GM18909 (cell line): ENCODE results near the gene TBC1D5.

Experiments
- ATAC-seq: cut with Tn5 transposase; IDR thresholded peaks from one replicate; pipeline ENCODE4 v1.9.1; 2021; ENCODE audit warnings: mild to moderate bottlenecking; ENCODE audit not compliant: unreplicated experiment, poor library complexity

TBC1D5 gene

GRCh38 chr3:17260257-17260656, 482.2 kb downstream of the TBC1D5 start:
- ATAC-seq = no peak

GRCh38 chr3:17259685-17260084, 482.7 kb downstream of the TBC1D5 start:
- ATAC-seq = no peak

GRCh38 chr3:17258823-17259436, 483.5 kb downstream of the TBC1D5 start:
- no peak for ATAC-seq

GRCh38 chr3:17257269-17257668, 485.2 kb downstream of the TBC1D5 start:
- no peak for ATAC-seq

GRCh38 chr3:17243621-17244020, 498.8 kb downstream of the TBC1D5 start:
- ATAC-seq = no peak

GRCh38 chr3:17239417-17239816, 503.0 kb downstream of the TBC1D5 start:
- no peak for ATAC-seq

GRCh38 chr3:17238023-17238422, 504.4 kb downstream of the TBC1D5 start:
- no peak for ATAC-seq

GRCh38 chr3:17235310-17235709, 507.1 kb downstream of the TBC1D5 start:
- ATAC-seq = no peak

GRCh38 chr3:17234382-17234781, 508.0 kb downstream of the TBC1D5 start:
- no peak for ATAC-seq

- peak; percentile 85 for ATAC-seq
These were observed 509.0 kb downstream of the TBC1D5 start for GRCh38 chr3:17233398-17233800.

GRCh38 chr3:17232442-17232841, 510.0 kb downstream of the TBC1D5 start:
- ATAC-seq = no peak

- no peak for ATAC-seq
These were observed 510.7 kb downstream of the TBC1D5 start for GRCh38 chr3:17231537-17232261.

GRCh38 chr3:17227472-17227871, 515.0 kb downstream of the TBC1D5 start:
- ATAC-seq = no peak

GRCh38 chr3:17221529-17221928, 520.9 kb downstream of the TBC1D5 start:
- no peak for ATAC-seq

GRCh38 chr3:17219593-17219992, 522.8 kb downstream of the TBC1D5 start:
- ATAC-seq = no peak

- ATAC-seq = no peak
These were observed 523.8 kb downstream of the TBC1D5 start for GRCh38 chr3:17218587-17218986.

GRCh38 chr3:17217588-17217987, 524.8 kb downstream of the TBC1D5 start:
- ATAC-seq = no peak

- no peak for ATAC-seq
These were observed 529.3 kb downstream of the TBC1D5 start for GRCh38 chr3:17213102-17213501.

- ATAC-seq = no peak
These were observed 534.5 kb downstream of the TBC1D5 start for GRCh38 chr3:17207979-17208378.

GRCh38 chr3:17207019-17207418, 535.4 kb downstream of the TBC1D5 start:
- no peak for ATAC-seq

GRCh38 chr3:17204049-17204650, 538.3 kb downstream of the TBC1D5 start:
- ATAC-seq = no peak

- ATAC-seq = no peak
These were observed 540.9 kb downstream of the TBC1D5 start for GRCh38 chr3:17201538-17201937.
